Pulmonary artery endothelial cell (primary cell): ENCODE data around the gene FRMD8. TPM values are rescaled to one million over a fixed set of nuclear protein-coding genes. Genes with fewer than 3 reads are reported as not detected.
"Not testable (repeated sequence)": the region's sequence is repeated elsewhere in the genome, so short reads cannot be mapped to it uniquely, and the experiment has no call there.

Experiments
- DNase-seq: peaks from one replicate; pipeline ENCODE4 v3.0.0-alpha.2; 2011; ENCODE audit warnings: low read depth, low spot score
- total RNA-seq: library from RNA; depleted of rRNA; stranded (reverse); fragments of >200 nt; gene quantifications from 2 replicates; pipeline ENCODE4 v1.2.3, GENCODE V29; 2014

FRMD8 gene
- total RNA-seq, 1 donor from 2014 or later, result 78.5 TPM

GRCh38 chr11:65452259-65452658 lies 65.8 kb downstream of the FRMD8 start:
- DNase-seq, result not testable (repeated sequence)

GRCh38 chr11:65452806-65453490 lies 66.5 kb downstream of the FRMD8 start:
- DNase-seq, result no peak

GRCh38 chr11:65454311-65454695 lies 67.9 kb downstream of the FRMD8 start:
- DNase-seq, result no peak

DNA sequence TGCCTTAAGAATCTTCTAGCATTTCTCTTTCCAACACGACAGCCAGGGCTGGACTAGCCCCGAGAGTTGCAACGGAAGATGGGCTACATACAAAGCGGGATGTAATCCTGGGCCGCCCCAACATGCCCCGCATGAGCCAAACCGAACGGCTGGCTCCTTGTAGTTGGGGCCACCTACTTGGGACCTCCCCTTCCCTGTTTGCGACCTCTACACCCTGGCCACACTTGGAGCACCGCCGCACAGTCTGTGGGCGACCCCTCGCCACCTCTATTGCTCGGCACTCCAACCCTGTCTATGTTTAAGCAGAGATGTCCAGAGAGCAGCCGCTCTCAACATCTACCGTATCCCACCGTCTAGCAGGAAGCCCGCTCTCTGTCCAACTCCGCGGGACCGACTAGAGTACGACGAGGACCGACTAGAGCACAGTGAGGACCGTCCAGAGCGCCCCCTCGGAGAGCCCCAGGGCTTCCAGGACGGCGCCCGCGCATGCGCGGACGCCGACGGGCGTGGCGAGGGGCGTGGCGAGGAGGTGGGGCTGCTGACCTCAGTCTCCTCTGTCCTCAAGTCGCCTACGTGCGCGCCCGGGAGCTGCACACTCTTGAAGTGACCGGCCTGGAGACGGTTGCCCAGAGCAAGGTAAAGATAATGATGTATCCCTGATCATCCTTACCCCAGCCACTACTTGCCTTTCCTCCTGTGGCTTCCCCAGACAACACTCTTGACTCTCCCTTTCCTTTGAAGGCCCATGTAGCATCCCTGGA lies 68.4 kb downstream of the FRMD8 start:
- no peak for DNase-seq

GRCh38 chr11:65456418-65456817 lies 70.0 kb downstream of the FRMD8 start:
- no peak for DNase-seq

GRCh38 chr11:65459552-65459951 lies 73.1 kb downstream of the FRMD8 start:
- no peak for DNase-seq

Other genes starting within 250 kb of the FRMD8 start
- not detected in 2 replicates for gene SPDYC, start 216.4 kb upstream of the FRMD8 start, total RNA-seq
- 151 and 203 TPM in 2 replicates for gene CAPN1, start 204.7 kb upstream of the FRMD8 start, total RNA-seq
- gene POLA2, start 124.7 kb upstream of the FRMD8 start, total RNA-seq, result 9.2 and 15.3 TPM in 2 replicates
- 19.5 and 22.5 TPM in 2 replicates for gene CDC42EP2, start 71.8 kb upstream of the FRMD8 start, total RNA-seq
- gene DPF2, start 52.8 kb upstream of the FRMD8 start, total RNA-seq, result 24.3 and 38.3 TPM in 2 replicates
- gene TIGD3, start 31.9 kb upstream of the FRMD8 start, total RNA-seq, result 0.32 and 0.33 TPM in 2 replicates
- 1.3 and 1.4 TPM in 2 replicates for gene SLC25A45, start 4.0 kb upstream of the FRMD8 start, total RNA-seq
- gene NEAT1, start 36.2 kb downstream of the FRMD8 start, total RNA-seq, result 64.8 and 99.3 TPM in 2 replicates
- gene MALAT1, start 112.4 kb downstream of the FRMD8 start, total RNA-seq, result 4,401 and 5,456 TPM in 2 replicates
- gene SCYL1, start 138.4 kb downstream of the FRMD8 start, total RNA-seq, result 60.9 and 77.9 TPM in 2 replicates
- gene LTBP3, start 171.7 kb downstream of the FRMD8 start, total RNA-seq, result 19.4 and 23.1 TPM in 2 replicates
- 50.5 and 52.6 TPM in 2 replicates for gene ZNRD2, start 183.8 kb downstream of the FRMD8 start, total RNA-seq
- gene FAM89B, start 185.9 kb downstream of the FRMD8 start, total RNA-seq, result 23.3 and 24.7 TPM in 2 replicates
- gene EHBP1L1, start 189.4 kb downstream of the FRMD8 start, total RNA-seq, result 39.5 and 43.5 TPM in 2 replicates
- gene KCNK7, start 209.2 kb downstream of the FRMD8 start, total RNA-seq, result 0.04 and 0.13 TPM in 2 replicates
- 69.9 and 91.4 TPM in 2 replicates for gene MAP3K11, start 227.6 kb downstream of the FRMD8 start, total RNA-seq
- 14.3 and 17.7 TPM in 2 replicates for gene PCNX3, start 229.1 kb downstream of the FRMD8 start, total RNA-seq